H9 (cell line): ENCODE measurements around the gene DOHH. TPM values are rescaled to one million over a fixed set of nuclear protein-coding genes. Genes with fewer than 3 reads are reported as not detected.

Experiments used
- DNase-seq: peaks from one replicate; pipeline ENCODE4 v3.0.0-alpha.2; 2017
- H2AFZ ChIP-seq: one replicate; pipeline ENCODE4 v1.6.1; 2013; ENCODE audit warnings: mild to moderate bottlenecking, low read length, control low read depth, moderate library complexity
- H2AK5ac ChIP-seq: 2 replicates; pipeline ENCODE4 v1.6.1; 2013; ENCODE audit warnings: low read length, control low read depth, mixed read lengths; ENCODE audit not compliant: insufficient read length
- H2BK120ac ChIP-seq: one replicate; pipeline ENCODE4 v1.6.1; 2013; ENCODE audit warnings: low read depth, mild to moderate bottlenecking, low read length, control low read depth, inconsistent platforms; ENCODE audit not compliant: poor library complexity, severe bottlenecking
- H2BK12ac ChIP-seq: 2 replicates; pipeline ENCODE4 v1.6.1; 2013; ENCODE audit warnings: low read length, control low read depth, mixed read lengths, low read depth; ENCODE audit not compliant: insufficient read length
- H2BK15ac ChIP-seq: 2 replicates; pipeline ENCODE4 v1.6.1; 2013; ENCODE audit warnings: low read depth, low read length, control low read depth
- H2BK20ac ChIP-seq: one replicate; pipeline ENCODE4 v1.6.1; 2013; ENCODE audit warnings: low read depth, mild to moderate bottlenecking, low read length, control low read depth, inconsistent platforms; ENCODE audit not compliant: poor library complexity, severe bottlenecking
- H2BK5ac ChIP-seq: 2 replicates; pipeline ENCODE4 v1.6.1; 2013; ENCODE audit warnings: low read length, control low read depth, mixed read lengths; ENCODE audit not compliant: insufficient read length
- H3K14ac ChIP-seq: 2 replicates; pipeline ENCODE4 v1.6.1; 2013; ENCODE audit warnings: low read length, control low read depth; ENCODE audit not compliant: insufficient read depth
- H3K18ac ChIP-seq: 2 replicates; pipeline ENCODE4 v1.6.1; 2013; ENCODE audit warnings: low read depth, mild to moderate bottlenecking, mixed read lengths, low read length, control low read depth; ENCODE audit not compliant: insufficient read length
- H3K23ac ChIP-seq: 2 replicates; pipeline ENCODE4 v1.6.1; 2013; ENCODE audit warnings: low read length, control low read depth, mixed read lengths, low read depth; ENCODE audit not compliant: insufficient read length
- H3K23me2 ChIP-seq: 2 replicates; pipeline ENCODE4 v1.6.1; 2013; ENCODE audit warnings: low read depth, mild to moderate bottlenecking, mixed read lengths, low read length, control low read depth; ENCODE audit not compliant: insufficient read length, poor library complexity, severe bottlenecking
- H3K27ac ChIP-seq: 2 replicates; pipeline ENCODE4 v1.5.1; 2013; ENCODE audit warnings: low read length, control low read depth, mixed read lengths, low read depth; ENCODE audit not compliant: insufficient read length
- H3K27me3 ChIP-seq: 2 replicates; pipeline ENCODE4 v1.6.1; 2013; ENCODE audit warnings: low read length, control low read depth, inconsistent platforms; ENCODE audit not compliant: insufficient read depth
- H3K4ac ChIP-seq: 2 replicates; pipeline ENCODE4 v1.6.1; 2013; ENCODE audit warnings: low read depth, mild to moderate bottlenecking, control low read depth, inconsistent platforms, low read length, moderate library complexity
- H3K4me1 ChIP-seq: 2 replicates; pipeline ENCODE4 v1.6.1; 2013; ENCODE audit warnings: low read length, control low read depth, inconsistent platforms; ENCODE audit not compliant: insufficient read depth
- H3K4me2 ChIP-seq: 2 replicates; pipeline ENCODE4 v1.6.1; 2013; ENCODE audit warnings: low read length, control low read depth, mixed read lengths; ENCODE audit not compliant: insufficient read length, insufficient read depth
- H3K56ac ChIP-seq: 2 replicates; pipeline ENCODE4 v1.6.1; 2013; ENCODE audit warnings: low read depth, mild to moderate bottlenecking, mixed read lengths, low read length, control low read depth; ENCODE audit not compliant: insufficient read length
- H3K79me1 ChIP-seq: 2 replicates; pipeline ENCODE4 v1.6.1; 2013; ENCODE audit warnings: low read depth, mild to moderate bottlenecking, moderate library complexity, low read length, control low read depth, inconsistent platforms; ENCODE audit not compliant: insufficient read depth, poor library complexity, severe bottlenecking
- H3K79me2 ChIP-seq: 2 replicates; pipeline ENCODE4 v1.6.1; 2013; ENCODE audit warnings: low read length, control low read depth, inconsistent platforms; ENCODE audit not compliant: insufficient read depth
- H3K9ac ChIP-seq: 2 replicates; pipeline ENCODE4 v1.6.1; 2013; ENCODE audit warnings: low read length, control low read depth, mixed read lengths; ENCODE audit not compliant: insufficient read length; ENCODE audit errors: extremely low read depth
- H3K9me3 ChIP-seq: one replicate; pipeline ENCODE4 v1.6.1; 2013; ENCODE audit warnings: low read depth, low read length, inconsistent platforms; ENCODE audit not compliant: control insufficient read depth
- H3T11ph ChIP-seq: one replicate; pipeline ENCODE4 v1.6.1; 2013; ENCODE audit warnings: mild to moderate bottlenecking, low read length, control low read depth, inconsistent platforms
- H4K20me1 ChIP-seq: one replicate; pipeline ENCODE4 v1.6.1; 2013; ENCODE audit not compliant: control insufficient read depth, insufficient read length, insufficient read depth
- H4K5ac ChIP-seq: 2 replicates; pipeline ENCODE4 v1.6.1; 2013; ENCODE audit warnings: low read depth, mild to moderate bottlenecking, mixed read lengths, low read length, control low read depth; ENCODE audit not compliant: insufficient read length
- H4K8ac ChIP-seq: replicated peaks from 2 replicates; pipeline ENCODE4 v1.6.1; 2013; ENCODE audit warnings: low read length, control low read depth, mixed read lengths, low read depth; ENCODE audit not compliant: insufficient read length
- H4K91ac ChIP-seq: 2 replicates; pipeline ENCODE4 v1.6.1; 2013; ENCODE audit warnings: low read depth, mild to moderate bottlenecking, moderate library complexity, mixed read lengths, low read length, control low read depth; ENCODE audit not compliant: insufficient read length
- H3K27ac Mint-ChIP-seq, 3 experiments: 2 replicates in 2 of 3; 3 replicates in 1 of 3; pipeline ENCODE4 v1.8.0; 2020 to 2021; ENCODE audit warnings: mixed read lengths in 3 of 3, mild to moderate bottlenecking in 1 of 3, moderate library complexity in 1 of 3
- H3K27me3 Mint-ChIP-seq: 2 replicates; pipeline ENCODE4 v1.8.0; 2021; ENCODE audit warnings: low read depth, mild to moderate bottlenecking, moderate library complexity, mixed read lengths
- H3K36me3 Mint-ChIP-seq, 3 experiments: 2 replicates in 2 of 3; 3 replicates in 1 of 3; pipeline ENCODE4 v1.8.0; 2020 to 2021; ENCODE audit warnings: low read depth in 3 of 3, mixed read lengths in 3 of 3; ENCODE audit not compliant: insufficient read depth in 1 of 3
- H3K4me1 Mint-ChIP-seq, 2 experiments: 2 replicates each; pipeline ENCODE4 v1.8.0; 2020; ENCODE audit warnings: mixed read lengths in 2 of 2
- H3K4me3 Mint-ChIP-seq, 2 experiments: 2 replicates in 1 of 2; 3 replicates in 1 of 2; pipeline ENCODE4 v1.8.0; 2020 to 2021; ENCODE audit warnings: mild to moderate bottlenecking in 2 of 2, mixed read lengths in 2 of 2, moderate library complexity in 1 of 2
- H3K9me3 Mint-ChIP-seq, 2 experiments: 2 replicates in 1 of 2; 3 replicates in 1 of 2; pipeline ENCODE4 v1.8.0; 2020; ENCODE audit warnings: mild to moderate bottlenecking in 2 of 2, mixed read lengths in 2 of 2, moderate library complexity in 1 of 2
- CTCF ChIP-seq: fragments of 200-600 bp; sonication (generic); conservative IDR thresholded peaks from 3 replicates; pipeline ENCODE4 v1.8.0; 2021; ENCODE audit warnings: antibody characterized with exemption, mild to moderate bottlenecking
- WGBS: extraction: QIAGEN DNeasy Blood & Tissue Kit; methylation state at CpG from one replicate; pipeline ENCODE4 v1.1.7; 2013; ENCODE audit warnings: missing lambda C conversion rate, low lambda C conversion rate, mixed read lengths; ENCODE audit not compliant: insufficient read length; ENCODE audit errors: extremely low coverage; 5-methylcytosine and 5-hydroxymethylcytosine counted together
- total RNA-seq: library from RNA; stranded (reverse); gene quantifications from 2 replicates; pipeline ENCODE4 v1.2.1, GENCODE V29; 2021

DOHH gene
- total RNA-seq, 1 experiment from 2014 or later: 16.5 TPM

- Histone ChIP-seq H3K18ac (peak within 1 kb of the TSS; percentile 88), H3K9ac (peak within 1 kb of the TSS; percentile 41), H3K56ac (no peak within 1 kb of the TSS), H3K4me1 (no peaks in the 10 kb centered on the region), H2AFZ (no peak within 1 kb of the TSS), H3K27ac (peak within 1 kb of the TSS; percentile 14), H4K91ac (no peak within 1 kb of the TSS), H2BK5ac (no peak within 1 kb of the TSS), H3K23me2 (peaks cover 15% of the 10 kb centered on the region), H2BK120ac (no peak within 1 kb of the TSS), H2BK15ac (no peak within 1 kb of the TSS), H3K79me2 (peaks cover 1% of the 10 kb centered on the region; the same call in 1 of the 2 replicates), H3T11ph (no peak within 1 kb of the TSS), H3K79me1 (no peaks in the 10 kb centered on the region), H3K4ac (no peak within 1 kb of the TSS), H4K8ac (no peak within 1 kb of the TSS), H3K14ac (peak within 1 kb of the TSS; percentile 81), H3K9me3 (no peaks in the 10 kb centered on the region), H3K4me2 (peak within 1 kb of the TSS; percentile 86), H3K27me3 (no peaks in the 10 kb centered on the region), H2BK12ac (no peak within 1 kb of the TSS), H3K23ac (no peak within 1 kb of the TSS), H2BK20ac (no peak within 1 kb of the TSS), H2AK5ac (no peak within 1 kb of the TSS), H4K5ac (no peak within 1 kb of the TSS), H4K20me1 (no peaks in the 10 kb centered on the region)
- no peaks in the 10 kb centered on the region for H3K27me3 Mint-ChIP-seq
- H3K9me3 Mint-ChIP-seq: no peaks in the 10 kb centered on the region; a peak in 1 of 5 replicates
- peak; percentile 98 for DNase-seq
- H3K4me3 Mint-ChIP-seq: peak within 1 kb of the TSS; percentile 79 to 93
- peaks cover 18 to 43% of the 10 kb centered on the region in 2 experiments for H3K4me1 Mint-ChIP-seq
- TF ChIP-seq CTCF: no peak
- H3K27ac Mint-ChIP-seq: peak within 1 kb of the TSS; percentile 97 to 99 (median 99)
- WGBS: no CpG with 5 or more reads among the region's 79 CpGs
- peaks cover 10 to 22% (median 19%) of the 10 kb centered on the region in 3 experiments; a peak in 6 of 7 replicates for H3K36me3 Mint-ChIP-seq
Measured at GRCh38 chr19:3505598-3506383, 5.3 kb upstream of the DOHH start, which contains the start of gene FZR1. TSS of gene FZR1 (plus strand) at chr19:3506311. CDS start at chr19:3522990, 16,679 bp downstream.
